HepG2 (cell line): ENCODE data around the gene TMEFF1. TPM values are rescaled to one million over a fixed set of nuclear protein-coding genes. Genes with fewer than 3 reads are reported as not detected.

Experiments
- ATAC-seq: fragments of 200-7000 bp; cut with Tn5 transposase; 3 replicates; pipeline ENCODE4 v1.9.1; 2020; ENCODE audit warnings: mild to moderate bottlenecking, moderate library complexity
- BruUV-seq: library from RNA; stranded (reverse); fragments of 400-500 nt; replicated peaks from 2 replicates; lab custom pipeline; 2021; lab: Mats Ljungman, UMichigan
- CTCF ChIA-PET: fragments of 300-600 bp; formaldehyde crosslinking; extraction: SDS; loops from one replicate; lab custom pipeline; 2021; ENCODE audit warnings: low total read pairs, inconsistent platforms, low intra/inter-chr PET ratio; lab: Yijun Ruan, JAX
- POLR2A ChIA-PET: fragments of 350-600 bp; sonication (Branson Sonifier 250); formaldehyde crosslinking; loops from one replicate; lab custom pipeline; 2020; ENCODE audit warnings: antibody characterized with exemption, inconsistent platforms; lab: Yijun Ruan, JAX
- DNase-seq: peaks from one replicate; pipeline ENCODE4 v3.0.0-alpha.2; 2015; ENCODE audit warnings: low spot score
- FAIRE-seq: peaks from 3 replicates; lab custom pipeline; 2011; peaks lifted over from hg19 to GRCh38; lab: Jason Lieb, UNC
- H2AFZ ChIP-seq: one replicate; pipeline ENCODE4 v1.6.1; 2011; ENCODE audit warnings: low read length, inconsistent platforms
- H3K27ac ChIP-seq: fragments of 300-600 bp; 3 replicates; pipeline ENCODE4 v1.8.0; 2011; ENCODE audit warnings: mixed run types, mild to moderate bottlenecking, mixed read lengths, low read length, inconsistent platforms; ENCODE audit not compliant: insufficient read depth; ENCODE audit errors: extremely low read length
- H3K27me3 ChIP-seq, 2 experiments: fragments of 200-600 bp in 1 of 2; 2 replicates in 1 of 2; 3 replicates in 1 of 2; pipeline versions ENCODE4 v1.6.0 to v1.8.0; 2011; ENCODE audit warnings: low read length in 2 of 2, mild to moderate bottlenecking in 2 of 2, moderate library complexity in 2 of 2, inconsistent platforms in 1 of 2; ENCODE audit not compliant: insufficient read depth in 2 of 2, control insufficient read depth in 1 of 2
- H3K36me3 ChIP-seq, 2 experiments: fragments of 200-600 bp in 1 of 2; replicated peaks in 1 of 2; 2 replicates in 1 of 2; 3 replicates in 1 of 2; pipeline versions ENCODE4 v1.5.1 to v1.8.0; 2011; ENCODE audit warnings: low read length in 2 of 2, inconsistent platforms in 1 of 2; ENCODE audit not compliant: insufficient read depth in 2 of 2, control insufficient read depth in 1 of 2
- H3K4me1 ChIP-seq: 2 replicates; pipeline ENCODE4 v1.5.1; 2012; ENCODE audit warnings: low read length, inconsistent platforms; ENCODE audit not compliant: insufficient read depth
- H3K4me2 ChIP-seq: 2 replicates; pipeline ENCODE4 v1.6.0; 2011; ENCODE audit warnings: low read depth, low read length, inconsistent platforms
- H3K4me3 ChIP-seq, 3 experiments: fragments of 200-600 bp in 1 of 3; sonication (generic), shearing (Covaris generic) in 1 of 3; replicated peaks in 1 of 3; 2 replicates each; pipeline ENCODE4 v1.5.1; 2011 to 2016; ENCODE audit warnings: low read length in 3 of 3, inconsistent platforms in 2 of 3, low read depth in 2 of 3, mild to moderate bottlenecking in 2 of 3, control low read depth in 1 of 3, mixed read lengths in 1 of 3; ENCODE audit not compliant: insufficient read depth in 1 of 3
- H3K79me2 ChIP-seq: one replicate; pipeline ENCODE4 v1.6.1; 2011; ENCODE audit warnings: low read length, inconsistent platforms; ENCODE audit not compliant: insufficient read depth
- H3K9ac ChIP-seq: 2 replicates; pipeline ENCODE4 v1.6.0; 2011; ENCODE audit warnings: mild to moderate bottlenecking, low read depth, low read length, inconsistent platforms; ENCODE audit not compliant: insufficient read depth
- H3K9me3 ChIP-seq: 2 replicates; pipeline ENCODE4 v1.5.1; 2012; ENCODE audit warnings: mild to moderate bottlenecking, low read length
- H4K20me1 ChIP-seq: 2 replicates; pipeline ENCODE4 v1.6.0; 2011; ENCODE audit warnings: inconsistent platforms, mild to moderate bottlenecking, low read length, moderate library complexity; ENCODE audit not compliant: insufficient read depth
- CREB1 ChIP-seq, 2 experiments: fragments of 450-650 bp in 1 of 2; IDR thresholded peaks; 2 replicates each; pipeline ENCODE4 v1.6.1; 2016 to 2017; ENCODE audit warnings: control low read depth in 1 of 2, mild to moderate bottlenecking in 1 of 2, missing compliant biosample characterization in 1 of 2, missing genetic modification characterization in 1 of 2
- FOSL1 ChIP-seq: sonication (generic); formaldehyde crosslinking; IDR thresholded peaks from 2 replicates; pipeline ENCODE4 v1.9.0; 2021; ENCODE audit warnings: missing genetic modification reagents, borderline replicate concordance
- FOSL2 ChIP-seq: sonication (generic); formaldehyde crosslinking; IDR thresholded peaks from 2 replicates; pipeline ENCODE4 v1.4.0; 2020; ENCODE audit warnings: missing genetic modification reagents
- FOXA1 ChIP-seq, 2 experiments: fragments of 450-650 bp in 1 of 2; sonication (generic) in 1 of 2; formaldehyde crosslinking in 1 of 2; IDR thresholded peaks; 2 replicates each; pipeline versions ENCODE4 v1.4.0 to v1.6.1; 2016 to 2020; ENCODE audit warnings: missing genetic modification reagents in 1 of 2
- FOXA3 ChIP-seq: IDR thresholded peaks from 2 replicates; pipeline ENCODE4 v1.6.1; 2016; ENCODE audit warnings: missing genetic modification reagents, missing compliant biosample characterization
- FOXP1 ChIP-seq, 2 experiments: fragments of 450-650 bp in 1 of 2; IDR thresholded peaks; 2 replicates each; pipeline ENCODE4 v1.6.1; 2017 to 2018; ENCODE audit warnings: antibody characterized with exemption in 1 of 2
- MAFF ChIP-seq: IDR thresholded peaks from 2 replicates; pipeline ENCODE4 v1.6.1; 2011; ENCODE audit warnings: low read depth, low read length, improper control_type of control experiment
- MAFK ChIP-seq, 2 experiments: IDR thresholded peaks in 1 of 2; conservative IDR thresholded peaks in 1 of 2; 2 replicates each; pipeline ENCODE4 v1.6.1; 2011; ENCODE audit warnings: improper control_type of control experiment in 2 of 2, low read length in 2 of 2
- NCOA2 ChIP-seq: sonication (generic); formaldehyde crosslinking; IDR thresholded peaks from 2 replicates; pipeline ENCODE4 v1.8.0; 2022; ENCODE audit warnings: inconsistent platforms
- NFE2L2 ChIP-seq: fragments of 150-350 bp; IDR thresholded peaks from 2 replicates; pipeline ENCODE4 v1.6.1; 2014; ENCODE audit warnings: low read length
- SMARCC2 ChIP-seq: fragments of 450-650 bp; IDR thresholded peaks from 2 replicates; pipeline ENCODE4 v1.6.1; 2017; ENCODE audit warnings: antibody characterized with exemption, mild to moderate bottlenecking
- TOE1 ChIP-seq: sonication (generic); formaldehyde crosslinking; IDR thresholded peaks from 2 replicates; pipeline ENCODE4 v1.4.0; 2020; ENCODE audit warnings: mild to moderate bottlenecking, missing genetic modification reagents
- ZNF703 ChIP-seq: sonication (generic); formaldehyde crosslinking; IDR thresholded peaks from 2 replicates; pipeline ENCODE4 v1.5.1; 2020; ENCODE audit warnings: missing genetic modification reagents, mild to moderate bottlenecking, moderate library complexity, borderline replicate concordance
- ZNF780A ChIP-seq: sonication (generic); formaldehyde crosslinking; IDR thresholded peaks from 2 replicates; pipeline ENCODE4 v1.8.0; 2022; ENCODE audit warnings: mild to moderate bottlenecking, missing genetic modification reagents, moderate library complexity
- WGBS: methylation state at CpG from one replicate; pipeline ENCODE4 v1.1.6; 2017; ENCODE audit warnings: low lambda C conversion rate; 5-methylcytosine and 5-hydroxymethylcytosine counted together
- in situ Hi-C: cut with HindIII; loops from 2 replicates; pipeline ENCODE4 v1.10.0; 2017; ENCODE audit warnings: low pct_unique_long_range_greater_than_20kb; ENCODE audit not compliant: extremely low pct_ligation_motif_present
- intact Hi-C: fragments of 100-400 bp; cut with micrococcal nuclease; formaldehyde crosslinking; loops from one replicate; pipeline ENCODE4 v1.10.0; 2022; ENCODE audit not compliant: unreplicated experiment
- polyA plus RNA-seq, 8 experiments: library from polyadenylated mRNA; depleted of rRNA in 3 of 8; stranded (reverse) in 7 of 8; unstranded in 1 of 8; fragments of >200 nt; fragmentation: Illumina TruSeq in 4 of 8; extraction: Trizol in 4 of 8; gene quantifications; 2 replicates each; pipeline versions ENCODE4 v1.2.1 to v1.2.3, GENCODE V29; 2011 to 2016; ENCODE audit warnings: low read depth in 4 of 8, missing spikeins in 1 of 8, mixed read lengths in 1 of 8; ENCODE audit not compliant: insufficient read depth in 1 of 8
- total RNA-seq, 5 experiments: library from RNA; depleted of rRNA; stranded (reverse); fragments of >200 nt; fragmentation: Illumina TruSeq; extraction: Trizol; gene quantifications; 2 replicates each; pipeline ENCODE4 v1.2.3, GENCODE V29; 2016; ENCODE audit warnings: low read depth in 1 of 5
- TF ChIP-seq, protein P1 (sequence below): sonication (generic); formaldehyde crosslinking; IDR thresholded peaks from 2 replicates; pipeline ENCODE4 v1.4.0; 2020; ENCODE audit warnings: missing genetic modification reagents
- TF ChIP-seq, protein P2 (sequence below): sonication (generic); formaldehyde crosslinking; conservative IDR thresholded peaks from 2 replicates; pipeline ENCODE4 v1.4.0; 2020; ENCODE audit warnings: missing genetic modification reagents
- TF ChIP-seq, protein P3 (sequence below): sonication (generic); formaldehyde crosslinking; IDR thresholded peaks from 2 replicates; pipeline ENCODE4 v1.5.1; 2020; ENCODE audit warnings: mild to moderate bottlenecking, missing genetic modification reagents
- TF ChIP-seq, protein P4 (sequence below): sonication (generic); formaldehyde crosslinking; IDR thresholded peaks from 2 replicates; pipeline ENCODE4 v1.8.0; 2022; ENCODE audit warnings: mild to moderate bottlenecking, missing genetic modification reagents, moderate library complexity

Gene TMEFF1
- total and polyA plus RNA-seq, 2 of the 13 experiments (the other 11 are each of a cell fraction or from before 2014, with no cell fraction given) = 0.87 to 1.9 TPM

DNA sequence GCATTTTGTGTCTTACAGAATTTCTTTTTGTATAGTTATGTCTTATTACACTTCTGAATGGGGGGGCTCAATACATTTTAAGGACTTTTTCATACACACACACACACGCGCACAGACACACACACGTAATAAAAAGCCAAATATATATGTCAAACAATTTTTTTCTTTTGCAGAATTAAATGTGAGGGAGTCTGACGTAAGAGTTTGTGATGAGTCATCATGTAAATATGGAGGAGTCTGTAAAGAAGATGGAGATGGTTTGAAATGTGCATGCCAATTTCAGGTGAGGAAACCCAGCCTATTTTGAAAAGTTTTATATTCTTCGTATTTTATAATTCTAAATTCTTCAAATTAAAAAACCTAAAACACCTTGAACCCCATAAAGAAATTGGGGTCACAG is 25.6 kb downstream of the TMEFF1 start:
- Histone ChIP-seq H3K79me2 (no peaks in the 10 kb centered on the region), H4K20me1 (no peaks in the 10 kb centered on the region), H3K9me3 (no peaks in the 10 kb centered on the region), H3K27ac (no peak overlapping the region), H3K36me3 (no peaks in the 10 kb centered on the region), H3K4me3 (no peak overlapping the region), H2AFZ (no peak overlapping the region), H3K9ac (no peak overlapping the region), H3K4me2 (no peak overlapping the region), H3K4me1 (no peaks in the 10 kb centered on the region), H3K27me3 (no peaks in the 10 kb centered on the region)
- ATAC-seq = no peak
- no TSS peak for BruUV-seq
- POLR2A ChIA-PET = no interaction called here
- CTCF ChIA-PET = no interaction called here
- WGBS = 50% methylated on average over 5 of the region's 5 CpGs
- DNase-seq = no peak
- no peak for FAIRE-seq
- intact Hi-C loops (no loop called here), in situ Hi-C loops (no loop called here)
- TF ChIP-seq NFE2L2 (peak; percentile 62), FOXA1 (IDR thresholded peaks at IDR 0.05) (no peak), FOXA1 (CRISPR knock-in tag; IDR thresholded peaks at IDR 0.05) (peak; percentile 18; the same call in 1 of the 2 replicates), SMARCC2 (no peak), FOXA3 (CRISPR knock-in tag) (peak; percentile 39; the same call in 1 of the 2 replicates), MAFF (peak; percentile 78), FOXP1 (IDR thresholded peaks at IDR 0.05) (no peak), FOXP1 (CRISPR knock-in tag; IDR thresholded peaks at IDR 0.05) (no peak), NCOA2 (no peak), ZNF780A (CRISPR knock-in tag) (no peak), ZNF703 (CRISPR knock-in tag) (no peak), FOSL1 (CRISPR knock-in tag) (peak; percentile 62; the same call in 1 of the 2 replicates), TOE1 (no peak), FOSL2 (CRISPR knock-in tag) (peak; percentile 43; the same call in 1 of the 2 replicates), CREB1 (IDR thresholded peaks at IDR 0.05) (peak; percentile 64), CREB1 (CRISPR knock-in tag; IDR thresholded peaks at IDR 0.05) (no peak), MAFK (conservative IDR thresholded peaks at IDR 0.05 in 1 of 2, IDR thresholded peaks at IDR 0.05 in 1 of 2; ENCODE audit: low read length in 2 of 2) (peak; percentile 85 to 86)
- TF ChIP-seq, protein P1, sequence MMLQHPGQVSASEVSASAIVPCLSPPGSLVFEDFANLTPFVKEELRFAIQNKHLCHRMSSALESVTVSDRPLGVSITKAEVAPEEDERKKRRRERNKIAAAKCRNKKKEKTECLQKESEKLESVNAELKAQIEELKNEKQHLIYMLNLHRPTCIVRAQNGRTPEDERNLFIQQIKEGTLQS (CRISPR knock-in tag) = 0 out of 2 replicates have a peak, but pooled peaks have one; percentile 47
- TF ChIP-seq, protein P2, sequence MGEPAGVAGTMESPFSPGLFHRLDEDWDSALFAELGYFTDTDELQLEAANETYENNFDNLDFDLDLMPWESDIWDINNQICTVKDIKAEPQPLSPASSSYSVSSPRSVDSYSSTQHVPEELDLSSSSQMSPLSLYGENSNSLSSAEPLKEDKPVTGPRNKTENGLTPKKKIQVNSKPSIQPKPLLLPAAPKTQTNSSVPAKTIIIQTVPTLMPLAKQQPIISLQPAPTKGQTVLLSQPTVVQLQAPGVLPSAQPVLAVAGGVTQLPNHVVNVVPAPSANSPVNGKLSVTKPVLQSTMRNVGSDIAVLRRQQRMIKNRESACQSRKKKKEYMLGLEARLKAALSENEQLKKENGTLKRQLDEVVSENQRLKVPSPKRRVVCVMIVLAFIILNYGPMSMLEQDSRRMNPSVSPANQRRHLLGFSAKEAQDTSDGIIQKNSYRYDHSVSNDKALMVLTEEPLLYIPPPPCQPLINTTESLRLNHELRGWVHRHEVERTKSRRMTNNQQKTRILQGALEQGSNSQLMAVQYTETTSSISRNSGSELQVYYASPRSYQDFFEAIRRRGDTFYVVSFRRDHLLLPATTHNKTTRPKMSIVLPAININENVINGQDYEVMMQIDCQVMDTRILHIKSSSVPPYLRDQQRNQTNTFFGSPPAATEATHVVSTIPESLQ (CRISPR knock-in tag) = no peak
- TF ChIP-seq, protein P3, sequence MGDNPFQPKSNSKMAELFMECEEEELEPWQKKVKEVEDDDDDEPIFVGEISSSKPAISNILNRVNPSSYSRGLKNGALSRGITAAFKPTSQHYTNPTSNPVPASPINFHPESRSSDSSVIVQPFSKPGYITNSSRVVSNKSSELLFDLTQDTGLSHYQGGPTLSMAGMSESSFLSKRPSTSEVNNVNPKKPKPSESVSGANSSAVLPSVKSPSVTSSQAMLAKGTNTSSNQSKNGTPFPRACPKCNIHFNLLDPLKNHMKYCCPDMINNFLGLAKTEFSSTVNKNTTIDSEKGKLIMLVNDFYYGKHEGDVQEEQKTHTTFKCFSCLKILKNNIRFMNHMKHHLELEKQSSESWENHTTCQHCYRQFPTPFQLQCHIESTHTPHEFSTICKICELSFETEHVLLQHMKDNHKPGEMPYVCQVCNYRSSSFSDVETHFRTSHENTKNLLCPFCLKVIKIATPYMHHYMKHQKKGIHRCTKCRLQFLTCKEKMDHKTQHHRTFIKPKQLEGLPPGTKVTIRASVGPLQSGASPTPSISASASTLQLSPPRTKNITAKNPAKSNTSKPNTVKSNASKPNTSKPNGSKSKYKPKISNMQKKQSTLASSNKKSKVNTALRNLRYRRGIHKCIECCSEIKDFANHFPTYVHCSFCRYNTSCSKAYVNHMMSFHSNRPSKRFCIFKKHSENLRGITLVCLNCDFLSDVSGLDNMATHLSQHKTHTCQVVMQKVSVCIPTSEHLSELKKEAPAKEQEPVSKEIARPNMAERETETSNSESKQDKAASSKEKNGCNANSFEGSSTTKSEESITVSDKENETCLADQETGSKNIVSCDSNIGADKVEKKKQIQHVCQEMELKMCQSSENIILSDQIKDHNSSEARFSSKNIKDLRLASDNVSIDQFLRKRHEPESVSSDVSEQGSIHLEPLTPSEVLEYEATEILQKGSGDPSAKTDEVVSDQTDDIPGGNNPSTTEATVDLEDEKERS (CRISPR knock-in tag) = no peak
- TF ChIP-seq, protein P4, sequence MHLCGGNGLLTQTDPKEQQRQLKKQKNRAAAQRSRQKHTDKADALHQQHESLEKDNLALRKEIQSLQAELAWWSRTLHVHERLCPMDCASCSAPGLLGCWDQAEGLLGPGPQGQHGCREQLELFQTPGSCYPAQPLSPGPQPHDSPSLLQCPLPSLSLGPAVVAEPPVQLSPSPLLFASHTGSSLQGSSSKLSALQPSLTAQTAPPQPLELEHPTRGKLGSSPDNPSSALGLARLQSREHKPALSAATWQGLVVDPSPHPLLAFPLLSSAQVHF = no peak
